ENCODE measurements around the gene MT2A.

- TF ChIP-seq CTCF (IDR thresholded peaks at IDR 0.05) (no peak), EZH2 (IDR thresholded peaks at IDR 0.05; ENCODE audit: borderline replicate concordance, insufficient read depth, low read depth, low read length, poor library complexity, severe bottlenecking) (no peak)
Observed at GRCh38 chr16:56615353-56615752, 7.0 kb downstream of the MT2A start.
